Midbrain (tissue), 1 donor: ENCODE data around the gene AHSG.

Source experiments
- DNase-seq: peaks from one replicate; lab custom pipeline; 2025; lab: John Stamatoyannopoulos, UW

AHSG gene

DNA sequence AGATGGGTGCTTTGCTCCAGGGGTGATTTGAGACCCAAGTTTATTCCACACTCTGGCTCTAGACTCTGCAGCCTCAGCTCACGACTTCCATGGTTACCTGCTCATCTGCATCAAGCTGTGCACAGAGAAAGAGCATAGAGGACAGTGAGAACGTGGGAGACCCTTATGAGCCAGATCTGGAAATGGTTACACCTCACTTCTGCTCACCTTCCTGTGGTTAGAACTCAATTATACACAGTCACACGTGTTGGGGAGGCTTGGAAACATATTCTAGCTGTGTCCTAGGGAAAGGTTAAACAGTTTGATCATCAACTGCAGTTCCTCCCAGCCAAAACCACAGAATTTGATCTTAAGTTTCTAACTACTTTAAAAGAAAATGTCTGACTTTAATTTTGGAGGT, 29.2 kb downstream of the AHSG start:
- DNase-seq: no peak

DNA sequence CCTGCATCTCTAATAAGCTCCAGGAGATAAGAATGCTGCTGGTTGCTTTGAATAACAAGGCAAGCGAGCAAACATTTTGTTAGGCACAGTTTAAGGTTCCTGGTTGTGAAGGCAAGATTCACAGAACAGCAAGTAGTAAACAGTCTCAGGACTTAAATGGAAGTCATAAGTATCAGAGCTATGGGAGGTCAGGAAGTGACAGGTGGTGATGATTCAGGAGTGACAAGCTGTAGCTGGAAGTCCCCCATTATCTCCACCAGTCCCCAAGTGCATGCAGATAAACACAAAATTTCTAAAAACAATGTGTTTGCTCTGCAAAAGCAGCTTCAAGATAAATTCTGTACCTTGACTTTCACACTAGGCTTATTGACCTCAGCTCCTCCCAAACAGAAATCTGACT, 30.6 kb downstream of the AHSG start:
- DNase-seq: no peak

DNA sequence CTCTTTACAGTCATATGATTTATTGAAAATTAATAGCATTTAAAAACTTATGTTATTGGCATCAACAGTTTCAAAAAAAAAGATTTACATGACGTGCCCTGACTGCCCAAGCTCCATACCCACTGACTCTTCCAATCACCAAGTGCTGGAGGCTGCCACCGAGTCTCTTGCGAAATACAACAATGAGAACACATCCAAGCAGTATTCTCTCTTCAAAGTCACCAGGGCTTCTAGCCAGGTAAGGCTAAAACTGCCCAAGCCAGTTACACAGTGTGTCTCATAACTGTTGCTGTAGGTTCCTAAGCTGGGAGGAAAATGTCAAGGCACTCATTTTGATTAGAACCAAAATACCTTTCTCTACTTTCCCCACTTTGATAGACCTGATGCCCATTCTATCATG, 31.8 kb downstream of the AHSG start:
- no peak for DNase-seq

DNA sequence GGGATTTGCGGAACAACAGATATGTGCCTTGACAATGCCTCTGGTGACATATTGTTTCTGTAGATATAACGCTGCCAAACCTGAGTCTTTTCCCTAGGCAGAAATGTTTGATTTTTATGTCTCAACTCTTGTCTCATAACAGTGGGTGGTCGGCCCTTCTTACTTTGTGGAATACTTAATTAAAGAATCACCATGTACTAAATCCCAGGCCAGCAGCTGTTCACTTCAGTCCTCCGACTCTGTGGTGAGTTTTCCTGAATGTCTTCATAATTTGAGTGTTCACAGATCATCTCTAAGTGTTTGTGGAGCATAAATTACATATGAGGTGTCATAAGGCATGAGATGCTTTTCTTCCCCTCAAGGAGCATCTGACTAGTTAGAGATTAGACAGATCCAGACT, 33.2 kb downstream of the AHSG start:
- no peak for DNase-seq

DNA sequence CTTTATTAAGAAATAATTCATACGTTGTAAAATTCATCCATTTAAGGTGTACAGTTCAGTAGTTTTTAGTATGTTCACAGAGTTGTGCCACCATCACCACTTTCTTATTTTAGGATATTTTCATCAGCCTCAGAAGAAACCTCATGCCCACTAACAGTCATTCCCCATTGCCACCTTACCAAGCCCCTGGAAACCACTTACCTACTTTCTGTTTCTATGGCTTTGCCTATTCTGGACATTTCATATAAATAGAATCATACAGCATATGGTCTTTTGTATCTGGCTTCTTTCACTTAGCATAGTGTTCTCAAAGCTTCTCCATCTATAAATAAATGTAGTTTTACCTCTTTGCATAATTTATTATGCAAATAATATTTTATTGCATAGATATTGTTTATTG, 34.0 kb downstream of the AHSG start:
- DNase-seq: no peak

DNA sequence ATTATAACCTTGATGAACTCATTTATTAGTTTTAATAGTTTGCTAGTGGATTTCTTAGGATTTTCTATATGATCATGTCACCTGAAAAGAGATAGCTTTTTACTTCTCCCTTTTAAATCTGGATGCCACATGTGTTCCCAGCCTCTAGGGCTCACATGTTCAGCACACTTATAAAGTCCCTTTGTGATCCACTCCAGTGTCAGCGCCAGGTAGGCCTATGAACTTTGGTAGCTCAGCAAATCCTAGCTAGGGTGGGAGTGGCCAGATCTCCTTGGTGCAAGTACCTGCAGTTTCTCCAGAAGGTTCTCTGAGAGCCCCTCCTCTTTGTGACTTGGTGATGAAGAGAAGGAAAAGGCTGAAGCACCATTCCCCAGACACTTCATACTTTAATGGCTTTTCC, 36.0 kb downstream of the AHSG start:
- no peak for DNase-seq

DNA sequence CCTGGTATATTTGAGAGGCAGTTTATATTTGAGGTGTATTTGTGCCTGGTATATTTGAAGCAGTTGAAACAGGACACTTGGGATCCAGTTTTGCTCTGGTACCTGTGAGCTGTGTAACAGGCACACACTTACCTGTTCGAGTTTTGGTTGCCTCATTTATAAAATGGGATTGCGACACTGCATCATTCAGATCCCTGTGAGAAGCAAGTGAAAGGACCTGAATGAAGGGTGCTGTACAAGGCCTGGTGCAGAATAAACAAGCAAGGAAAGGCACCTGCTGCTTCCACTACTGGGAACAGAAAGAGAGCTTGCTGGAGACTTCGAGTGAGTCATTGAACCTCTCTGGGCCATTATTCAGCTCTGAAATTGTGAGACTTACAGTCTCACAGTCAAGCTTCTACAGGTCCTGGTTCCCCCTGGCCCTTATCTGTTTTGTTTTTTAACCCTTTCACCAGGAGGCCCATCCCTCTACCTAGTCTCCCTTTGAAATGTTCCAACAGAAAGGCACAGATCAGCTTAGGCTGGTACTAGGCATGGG, 38.9 kb downstream of the AHSG start:
- no peak for DNase-seq

DNA sequence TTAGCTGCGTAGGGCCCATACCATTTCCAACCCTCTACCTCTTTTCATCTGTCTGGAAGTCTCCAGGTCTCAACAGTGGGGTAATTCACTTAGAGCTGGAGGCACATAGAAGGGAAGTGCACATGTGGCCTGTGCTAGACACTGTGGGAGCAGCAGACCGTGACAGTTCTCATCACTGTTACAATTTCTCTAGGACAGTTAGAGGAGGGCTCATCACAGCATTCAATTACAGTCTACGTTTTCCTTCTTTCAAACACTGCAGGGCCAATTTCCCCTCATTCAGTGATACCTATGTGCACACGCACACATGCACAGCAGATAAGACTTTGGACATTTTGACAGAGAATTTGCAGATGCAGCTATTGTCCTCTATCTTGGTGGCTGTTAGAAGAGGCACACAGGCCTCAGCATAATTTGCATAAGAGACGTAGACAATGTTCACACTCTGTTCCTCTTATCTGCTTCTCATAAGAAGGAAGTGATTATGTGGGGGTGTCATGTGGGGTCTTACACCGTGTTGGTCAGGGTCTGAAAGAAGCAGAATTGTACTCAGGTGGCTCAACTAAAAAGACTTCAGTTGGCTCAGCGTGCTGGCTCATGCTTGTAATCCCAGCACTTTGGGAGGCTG, 40.3 kb downstream of the AHSG start:
- no peak for DNase-seq

DNA sequence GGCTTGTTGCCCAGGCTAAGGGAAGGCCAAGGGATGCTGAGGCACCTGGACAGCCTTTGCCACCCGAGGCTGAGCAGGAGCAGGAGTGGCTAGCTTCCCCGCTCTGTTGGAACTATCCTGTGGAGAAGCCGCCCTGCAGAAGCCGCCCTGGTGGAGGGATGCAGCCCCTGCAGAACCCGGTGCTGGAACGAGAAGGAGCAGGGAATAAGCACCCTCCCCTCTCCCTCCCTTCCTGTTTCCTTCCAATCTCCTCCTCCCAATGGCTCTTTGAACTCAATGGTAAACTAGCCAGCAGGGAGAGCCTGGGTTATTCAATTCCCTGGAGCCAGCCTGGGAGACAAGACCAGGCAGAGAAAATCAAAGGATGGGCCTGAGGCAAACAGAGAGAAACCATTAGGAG, 41.1 kb downstream of the AHSG start:
- no peak for DNase-seq

DNA sequence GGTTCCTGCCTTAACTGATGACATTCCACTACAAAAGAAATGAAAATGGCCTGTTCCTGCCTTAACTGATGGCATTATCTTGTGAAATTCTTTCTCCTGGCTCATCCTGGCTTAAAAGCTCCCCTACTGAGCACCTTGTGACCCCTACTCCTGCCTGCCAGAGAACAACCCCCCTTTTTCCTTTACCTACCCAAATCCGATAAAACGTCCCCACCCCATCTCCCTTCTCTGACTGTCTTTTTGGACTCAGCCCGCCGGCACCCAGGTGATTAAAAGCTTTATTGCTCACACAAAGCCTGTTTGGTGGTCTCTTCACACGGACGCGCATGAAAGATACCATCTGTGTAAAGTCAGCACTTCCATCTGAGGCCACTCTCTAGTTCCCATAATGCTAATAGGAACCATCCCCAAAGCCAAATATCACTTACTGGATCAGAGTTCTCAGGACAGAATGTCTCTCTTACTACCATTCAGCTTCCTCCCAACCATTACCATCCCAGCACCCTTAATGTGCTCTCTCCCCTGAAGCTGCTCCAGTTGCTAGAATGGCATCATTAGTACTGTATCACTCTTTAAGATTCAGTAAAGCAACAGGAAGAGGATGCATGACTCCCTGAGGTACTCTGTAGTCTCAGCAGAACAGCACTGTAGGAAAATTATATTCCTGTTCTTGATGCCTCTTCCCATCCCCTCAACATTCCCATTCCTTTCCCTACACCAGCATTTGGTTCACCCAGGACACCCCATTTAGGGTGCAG, 50.7 kb downstream of the AHSG start:
- no peak for DNase-seq

DNA sequence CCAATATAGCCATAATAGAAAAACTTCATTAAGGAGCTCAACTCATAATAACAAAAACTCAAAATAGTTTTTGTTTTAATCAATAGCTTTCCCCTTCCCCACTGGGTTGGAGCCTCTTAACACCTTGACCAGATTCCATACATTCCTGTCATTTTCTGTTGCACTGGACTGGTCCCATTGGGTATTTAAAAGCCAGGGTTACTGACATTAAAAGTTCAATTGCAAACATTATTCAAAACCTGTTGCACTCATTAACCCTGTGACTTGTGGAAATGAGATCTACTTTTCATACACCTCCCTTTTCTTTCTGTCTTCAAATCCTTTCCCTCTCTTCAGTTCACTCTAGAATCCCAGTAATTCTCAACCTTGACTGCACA, 51.2 kb downstream of the AHSG start:
- no peak for DNase-seq

DNA sequence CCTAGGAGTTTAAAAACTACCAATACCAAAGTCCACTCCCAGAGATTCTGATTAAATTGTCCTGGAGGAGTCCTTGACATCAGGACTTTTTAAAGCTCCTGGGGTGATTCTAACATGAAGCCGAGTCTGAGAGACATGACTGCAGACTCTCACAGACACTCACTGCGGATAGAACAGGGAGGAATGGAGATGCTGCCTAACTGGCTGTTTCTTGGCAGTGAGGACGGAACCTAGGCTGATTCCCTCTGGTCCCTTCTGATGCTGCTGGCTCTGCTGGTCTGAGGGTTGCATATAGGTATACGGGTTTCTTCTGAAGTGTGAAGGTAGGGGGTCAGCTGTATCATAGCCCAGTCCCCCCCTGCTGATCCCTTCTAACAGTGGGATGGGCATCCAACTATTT, 51.6 kb downstream of the AHSG start:
- no peak for DNase-seq

DNA sequence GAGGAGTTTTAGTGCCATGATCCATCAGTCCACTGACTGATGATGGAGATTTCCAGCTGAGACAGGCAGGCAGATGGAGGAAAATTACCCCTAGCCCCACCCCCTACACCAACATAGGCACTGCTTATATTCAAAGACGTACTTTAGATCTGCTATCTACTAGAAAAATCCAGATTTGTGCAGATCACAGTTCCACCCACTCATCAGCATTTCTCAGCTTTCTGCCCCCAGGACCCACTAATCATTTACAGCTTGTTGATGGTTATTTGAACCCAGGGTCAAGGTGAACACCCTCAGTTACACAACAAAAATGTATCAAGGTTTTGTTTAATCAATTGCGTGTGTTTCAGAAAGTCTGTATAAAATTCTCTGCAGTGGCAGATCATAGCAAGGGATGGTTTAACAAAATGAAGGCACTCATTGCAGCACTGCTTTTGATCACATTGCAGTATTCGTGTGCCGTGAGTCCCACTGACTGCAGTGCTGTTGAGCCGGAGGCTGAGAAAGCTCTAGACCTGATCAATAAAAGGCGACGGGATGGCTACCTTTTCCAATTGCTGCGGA, 52.8 kb downstream of the AHSG start, which contains the start of gene HRG:
Gene HRG (plus strand): TSS at position 390 of the 564 bp plus-strand sequence. CDS start 18 bp downstream, at position 408.
- no peak for DNase-seq

DNA sequence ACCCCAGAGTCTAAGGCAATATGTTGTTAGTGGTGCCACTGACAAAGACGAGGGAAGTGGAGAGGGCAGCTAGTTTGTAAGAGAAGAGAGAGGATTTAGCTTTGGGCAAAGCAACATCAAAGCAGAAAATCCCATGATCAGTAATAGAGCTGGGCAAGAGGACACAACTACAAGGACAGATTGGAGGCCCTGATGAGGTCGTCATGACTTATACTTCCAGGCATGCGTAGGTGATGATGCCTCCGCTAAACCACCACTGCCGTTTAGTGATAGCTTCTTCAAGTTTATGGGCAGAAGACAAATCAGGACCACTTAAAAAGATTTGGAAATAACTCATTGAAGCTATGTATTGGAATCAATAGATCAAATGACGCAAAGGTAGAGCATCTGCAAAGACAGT, 55.6 kb downstream of the AHSG start:
- no peak for DNase-seq

DNA sequence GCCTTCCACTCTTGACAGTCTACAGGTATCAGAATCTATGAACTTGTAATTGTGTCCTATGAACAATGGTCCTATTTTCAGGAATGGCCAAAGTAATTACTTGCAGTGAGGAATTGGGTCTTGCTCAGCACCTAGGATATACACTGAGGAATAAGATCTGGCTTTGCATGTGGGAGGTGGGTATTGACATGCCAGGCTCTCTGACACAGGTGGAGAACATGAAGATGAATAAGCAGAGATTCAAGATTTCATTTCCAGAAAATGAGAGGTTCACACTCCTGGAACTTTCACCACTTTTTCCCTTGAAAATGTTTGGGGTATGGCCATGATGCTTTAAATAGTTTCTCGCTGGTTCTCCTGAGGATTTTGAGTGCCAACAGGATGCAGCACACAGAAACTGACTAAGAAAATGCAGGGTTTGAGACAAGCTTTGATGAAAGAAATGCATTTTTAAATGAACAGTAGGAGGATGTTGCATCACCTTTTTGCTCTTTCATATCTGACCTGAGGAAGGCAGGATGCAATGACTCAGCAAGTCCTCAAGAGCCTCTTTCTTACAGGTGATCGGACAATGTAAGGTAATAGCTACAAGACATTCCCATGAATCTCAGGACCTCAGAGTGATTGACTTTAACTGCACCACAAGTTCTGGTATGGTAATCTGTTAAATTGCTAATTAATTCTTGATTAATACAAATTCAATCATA, 56.7 kb downstream of the AHSG start:
- no peak for DNase-seq

DNA sequence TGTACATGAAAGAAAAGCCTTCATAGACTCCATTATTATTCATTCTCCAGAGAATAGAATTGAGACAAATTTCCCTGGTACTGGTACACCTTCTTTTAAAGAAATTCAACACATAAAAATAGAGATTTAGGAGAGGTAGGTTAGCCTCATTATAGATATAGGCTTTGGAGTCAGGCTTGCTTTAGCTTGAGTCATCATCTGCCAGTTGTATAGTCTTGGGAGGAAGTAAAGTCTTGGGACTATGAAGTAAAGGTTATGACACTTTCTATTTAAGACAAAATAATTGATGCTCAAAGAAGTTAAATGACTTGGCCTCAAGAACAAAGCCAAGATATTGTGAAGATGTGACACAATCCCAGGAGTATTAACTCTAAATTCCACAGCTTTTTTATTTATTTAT, 57.3 kb downstream of the AHSG start:
- DNase-seq: no peak
